H1 (cell line): Measurements from ENCODE around the gene GRIP2. TPM values are rescaled to one million over a fixed set of nuclear protein-coding genes. Genes with fewer than 3 reads are reported as not detected.

Experiments used
- CTCF ChIA-PET: fragments of 300-600 bp; sonication (Branson Sonifier 250); formaldehyde crosslinking; loops from one replicate; lab custom pipeline; 2021; ENCODE audit not compliant: partially characterized antibody; lab: Charles Lee
- POLR2A ChIA-PET: fragments of 300-600 bp; sonication (Branson Sonifier 250); formaldehyde crosslinking; loops from one replicate; lab custom pipeline; 2021; ENCODE audit warnings: inconsistent platforms; ENCODE audit not compliant: partially characterized antibody; lab: Charles Lee
- DNase-seq, 2 experiments: peaks; one replicate each; pipeline versions ENCODE4 v3.0.0 to v3.0.0-alpha.2; 2010 to 2022; ENCODE audit warnings: low spot score in 2 of 2, low read depth in 1 of 2, mixed read lengths in 1 of 2
- FAIRE-seq: peaks from 2 replicates; lab custom pipeline; 2011; peaks lifted over from hg19 to GRCh38; lab: Jason Lieb, UNC
- H2AFZ ChIP-seq: 2 replicates; pipeline ENCODE4 v1.8.1; 2012; ENCODE audit warnings: low read length, inconsistent platforms
- H2AK5ac ChIP-seq: 2 replicates; pipeline ENCODE4 v1.6.1; 2013; ENCODE audit warnings: low read depth, low read length
- H2BK120ac ChIP-seq: replicated peaks from 2 replicates; pipeline ENCODE3; 2013; ENCODE audit warnings: low read depth, low read length, inconsistent platforms
- H2BK12ac ChIP-seq: 2 replicates; pipeline ENCODE4 v1.6.1; 2013; ENCODE audit warnings: low read depth, low read length
- H2BK15ac ChIP-seq: 2 replicates; pipeline ENCODE4 v1.6.1; 2013; ENCODE audit warnings: low read length
- H2BK20ac ChIP-seq: 2 replicates; pipeline ENCODE4 v1.6.1; 2013; ENCODE audit warnings: low read length
- H2BK5ac ChIP-seq: 2 replicates; pipeline ENCODE4 v1.6.1; 2013; ENCODE audit warnings: low read depth, low read length
- H3K14ac ChIP-seq: 2 replicates; pipeline ENCODE4 v1.6.1; 2013; ENCODE audit warnings: inconsistent platforms; ENCODE audit not compliant: insufficient read length
- H3K18ac ChIP-seq: 2 replicates; pipeline ENCODE4 v1.6.1; 2013; ENCODE audit warnings: low read length; ENCODE audit errors: extremely low read depth
- H3K23ac ChIP-seq: 2 replicates; pipeline ENCODE4 v1.6.1; 2013; ENCODE audit warnings: inconsistent platforms; ENCODE audit not compliant: insufficient read length
- H3K23me2 ChIP-seq: 2 replicates; pipeline ENCODE4 v1.6.1; 2013; ENCODE audit warnings: low read depth, low read length
- H3K27ac ChIP-seq: 2 replicates; pipeline ENCODE4 v1.6.1; 2011; ENCODE audit warnings: low read depth, low read length, inconsistent platforms
- H3K27me3 ChIP-seq, 4 experiments: replicated peaks in 1 of 4; 1 replicate in 1 of 4; 2 replicates in 3 of 4; pipeline versions ENCODE4 v1.6.1 to v1.8.1; 2011 to 2013; ENCODE audit warnings: low read length in 3 of 4, mild to moderate bottlenecking in 3 of 4, inconsistent platforms in 2 of 4, mixed read lengths in 2 of 4, moderate library complexity in 1 of 4; ENCODE audit not compliant: control insufficient read depth in 3 of 4, insufficient read depth in 3 of 4; ENCODE audit errors: extremely low read depth in 1 of 4
- H3K36me3 ChIP-seq, 4 experiments: 2 replicates each; pipeline versions ENCODE4 v1.6.1 to v1.8.1; 2011 to 2013; ENCODE audit warnings: mild to moderate bottlenecking in 4 of 4, low read length in 3 of 4, moderate library complexity in 2 of 4, control low read depth in 1 of 4, inconsistent platforms in 1 of 4; ENCODE audit not compliant: insufficient read depth in 4 of 4, control insufficient read depth in 2 of 4
- H3K4ac ChIP-seq: replicated peaks from 2 replicates; pipeline ENCODE3; 2013; ENCODE audit warnings: low read length, low read depth, mixed read lengths, inconsistent platforms; ENCODE audit not compliant: insufficient read length
- H3K4me1 ChIP-seq, 4 experiments: replicated peaks in 1 of 4; 1 replicate in 1 of 4; 2 replicates in 3 of 4; pipeline versions ENCODE4 v1.6.1 to v1.8.1; 2011 to 2013; ENCODE audit warnings: low read length in 3 of 4, inconsistent platforms in 2 of 4, mixed read lengths in 1 of 4; ENCODE audit not compliant: insufficient read depth in 4 of 4, control insufficient read depth in 3 of 4
- H3K4me2 ChIP-seq, 2 experiments: 2 replicates each; pipeline versions ENCODE4 v1.6.1 to v1.8.1; 2011 to 2013; ENCODE audit warnings: low read depth in 2 of 2, low read length in 2 of 2, control low read depth in 1 of 2, inconsistent platforms in 1 of 2, mild to moderate bottlenecking in 1 of 2; ENCODE audit not compliant: insufficient read depth in 1 of 2
- H3K4me3 ChIP-seq, 4 experiments: fragments of 200-600, 300-600 bp in 1 of 4; sonication (generic), shearing (Covaris generic), sonication (Bioruptor Twin) in 1 of 4; 2 replicates each; pipeline versions ENCODE4 v1.5.1 to v1.8.1; 2011 to 2016; ENCODE audit warnings: low read length in 4 of 4, low read depth in 3 of 4, control low read depth in 2 of 4, inconsistent platforms in 2 of 4, mild to moderate bottlenecking in 2 of 4, mixed read lengths in 1 of 4, moderate library complexity in 1 of 4; ENCODE audit not compliant: insufficient read depth in 2 of 4; ENCODE audit errors: extremely low read depth in 1 of 4
- H3K56ac ChIP-seq: replicated peaks from 2 replicates; pipeline ENCODE3; 2013; ENCODE audit warnings: low read depth, mild to moderate bottlenecking, mixed read lengths, low read length, inconsistent platforms; ENCODE audit not compliant: insufficient read length
- H3K79me1 ChIP-seq: 2 replicates; pipeline ENCODE4 v1.6.1; 2013; ENCODE audit warnings: low read depth, low read length, control low read depth
- H3K79me2 ChIP-seq, 2 experiments: 2 replicates each; pipeline versions ENCODE4 v1.6.1 to v1.8.1; 2012 to 2013; ENCODE audit warnings: low read length in 2 of 2, mild to moderate bottlenecking in 2 of 2, inconsistent platforms in 1 of 2; ENCODE audit not compliant: insufficient read depth in 2 of 2, control insufficient read depth in 1 of 2
- H3K9ac ChIP-seq, 4 experiments: replicated peaks in 1 of 4; 1 replicate in 1 of 4; 2 replicates in 3 of 4; pipeline versions ENCODE4 v1.6.1 to v1.8.1; 2011 to 2013; ENCODE audit warnings: low read depth in 3 of 4, low read length in 3 of 4, control low read depth in 2 of 4, mild to moderate bottlenecking in 2 of 4, moderate library complexity in 2 of 4, inconsistent platforms in 1 of 4; ENCODE audit errors: extremely low read depth in 1 of 4
- H3K9me3 ChIP-seq, 2 experiments: 2 replicates each; pipeline versions ENCODE4 v1.6.1 to v1.8.1; 2012 to 2013; ENCODE audit warnings: mild to moderate bottlenecking in 2 of 2, moderate library complexity in 2 of 2, control low read depth in 1 of 2, inconsistent platforms in 1 of 2, low read depth in 1 of 2, low read length in 1 of 2, mixed read lengths in 1 of 2; ENCODE audit not compliant: insufficient read depth in 2 of 2
- H4K20me1 ChIP-seq, 2 experiments: replicated peaks in 1 of 2; 2 replicates each; pipeline versions ENCODE3 to v1.8.1; 2011 to 2013; ENCODE audit warnings: inconsistent platforms in 2 of 2, low read length in 2 of 2, mild to moderate bottlenecking in 1 of 2; ENCODE audit not compliant: insufficient read depth in 2 of 2, control insufficient read depth in 1 of 2
- H4K5ac ChIP-seq: 2 replicates; pipeline ENCODE4 v1.6.1; 2013; ENCODE audit warnings: low read length, low read depth, mixed read lengths, inconsistent platforms; ENCODE audit not compliant: insufficient read length
- H4K8ac ChIP-seq: 2 replicates; pipeline ENCODE4 v1.8.0; 2013; ENCODE audit warnings: mild to moderate bottlenecking, moderate library complexity, low read length, inconsistent platforms; ENCODE audit not compliant: insufficient read depth; ENCODE audit errors: extremely low read depth
- H4K91ac ChIP-seq: replicated peaks from 2 replicates; pipeline ENCODE3; 2013; ENCODE audit warnings: low read length, mixed read lengths, inconsistent platforms; ENCODE audit not compliant: insufficient read length
- BRCA1 ChIP-seq: IDR thresholded peaks from 2 replicates; pipeline ENCODE4 v1.6.1; 2012; ENCODE audit warnings: low read depth, low read length, improper control_type of control experiment
- CEBPB ChIP-seq: IDR thresholded peaks from 2 replicates; pipeline ENCODE4 v1.6.1; 2012; ENCODE audit warnings: low read depth, low read length
- HDAC2 ChIP-seq, 2 experiments: fragments of 300-600 bp in 1 of 2; sonication (generic) in 1 of 2; IDR thresholded peaks; 2 replicates each; pipeline ENCODE4 v1.6.1; 2011 to 2012; ENCODE audit warnings: low read depth in 2 of 2, low read length in 2 of 2, mild to moderate bottlenecking in 2 of 2, moderate library complexity in 2 of 2, borderline replicate concordance in 1 of 2, inconsistent platforms in 1 of 2
- KDM5A ChIP-seq: fragments of 200-600 bp; IDR thresholded peaks from 2 replicates; pipeline ENCODE4 v1.7.1; 2012; ENCODE audit warnings: mild to moderate bottlenecking, low read length, inconsistent platforms, mixed read lengths
- NANOG ChIP-seq: IDR thresholded peaks from 2 replicates; pipeline ENCODE4 v1.6.1; 2011; ENCODE audit warnings: low read length, low read depth, mild to moderate bottlenecking, inconsistent platforms; ENCODE audit not compliant: insufficient read depth, poor library complexity, severe bottlenecking
- POU5F1 ChIP-seq: IDR thresholded peaks from 2 replicates; pipeline ENCODE4 v1.6.1; 2011; ENCODE audit warnings: low read depth, mild to moderate bottlenecking, low read length, moderate library complexity
- SIRT6 ChIP-seq: IDR thresholded peaks from one replicate; pipeline ENCODE4 v1.7.1; 2012; ENCODE audit warnings: low read length, inconsistent platforms
- SUZ12 ChIP-seq: fragments of 200-600 bp; sonication (generic); IDR thresholded peaks from 2 replicates; pipeline ENCODE4 v1.6.1; 2012; ENCODE audit warnings: mild to moderate bottlenecking, inconsistent platforms, low read length, moderate library complexity, mixed read lengths
- TAF1 ChIP-seq: IDR thresholded peaks from 2 replicates; pipeline ENCODE4 v1.6.1; 2011; ENCODE audit warnings: mild to moderate bottlenecking, low read depth, low read length
- WGBS, 2 experiments: shearing (Covaris generic) in 1 of 2; methylation state at CpG; one replicate each; pipeline versions ENCODE4 v1.1.6 to v1.1.7; 2013 to 2015; ENCODE audit warnings: low lambda C conversion rate in 2 of 2, mixed read lengths in 2 of 2, inconsistent platforms in 1 of 2, low coverage in 1 of 2, missing lambda C conversion rate in 1 of 2; ENCODE audit not compliant: insufficient replicate concordance in 2 of 2, insufficient coverage in 1 of 2, insufficient read length in 1 of 2; ENCODE audit errors: extremely low coverage in 1 of 2, missing lambda C conversion rate in 1 of 2; 5-methylcytosine and 5-hydroxymethylcytosine counted together
- polyA plus RNA-seq, 7 experiments: library from polyadenylated mRNA; depleted of rRNA in 3 of 7; stranded (reverse) in 5 of 7; unstranded in 2 of 7; fragments of >200 nt in 5 of 7; fragments of 200-250 nt in 2 of 7; gene quantifications; 1 replicate in 5 of 7; 2 replicates in 1 of 7; 4 replicates in 1 of 7; pipeline versions ENCODE4 v1.2.1 to v1.2.3, GENCODE V29; 2011 to 2013; ENCODE audit warnings: missing spikeins in 2 of 7, mixed read lengths in 2 of 7
- total RNA-seq: library from RNA; stranded (reverse); fragmentation: NEBNext Ultra II Directional; extraction: Animal tissue kit (Norgen Biotek cat#: 25700); gene quantifications from 2 replicates; pipeline ENCODE4 v1.2.1, GENCODE V29; 2021
- TF ChIP-seq, protein P1 (sequence below): IDR thresholded peaks from 2 replicates; pipeline ENCODE4 v1.6.1; 2011; ENCODE audit warnings: low read length, improper control_type of control experiment
- TF ChIP-seq, protein P2 (sequence below): IDR thresholded peaks from 2 replicates; pipeline ENCODE4 v1.6.1; 2012; ENCODE audit warnings: low read length, inconsistent platforms

Gene GRIP2
- total and polyA plus RNA-seq, 2 of the 8 experiments (the other 6 are each of a cell fraction or from before 2014, with no cell fraction given), result 2.5 to 6.4 TPM

DNA sequence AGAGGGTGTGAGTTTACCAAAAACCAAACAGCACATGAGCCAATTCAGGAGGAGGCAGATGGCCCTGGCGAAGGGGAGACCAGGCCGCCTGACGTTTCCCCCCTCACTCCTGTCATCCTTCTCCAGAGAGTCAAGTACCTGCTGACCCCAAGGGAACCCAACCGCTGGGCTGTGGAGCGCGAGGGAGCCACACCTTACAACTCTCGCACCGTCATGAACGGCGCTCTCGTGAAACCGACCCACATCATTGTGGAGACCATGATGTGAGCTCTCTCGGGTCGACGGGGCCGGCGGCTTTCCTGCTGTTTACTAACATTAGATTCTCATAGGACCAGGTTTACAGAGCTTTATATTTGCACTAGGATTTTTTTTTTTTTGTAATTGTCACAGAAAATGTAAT lies 55.4 kb downstream of the GRIP2 start:
- Histone ChIP-seq H3K4me2 (no peak overlapping the region), H2AFZ (no peak overlapping the region), H2BK20ac (no peak overlapping the region), H3K4ac (no peak overlapping the region), H3K14ac (no peak overlapping the region), H3K18ac (no peak overlapping the region), H3K36me3 (peaks cover 9 to 55% (median 42%) of the 10 kb centered on the region in 4 experiments), H4K20me1 (peaks cover 0 to 12% of the 10 kb centered on the region in 2 experiments), H2BK5ac (no peak overlapping the region), H4K91ac (no peak overlapping the region), H2BK12ac (no peak overlapping the region), H3K4me1 (peaks cover 0 to 8% (median 2%) of the 10 kb centered on the region in 4 experiments; a peak in 5 of 7 replicates), H2BK120ac (no peak overlapping the region), H3K23me2 (no peaks in the 10 kb centered on the region; the same call in 1 of the 2 replicates), H3K27me3 (no peaks in the 10 kb centered on the region), H3K56ac (no peak overlapping the region), H3K4me3 (no peak overlapping the region), H3K27ac (no peak overlapping the region), H3K9me3 (no peaks in the 10 kb centered on the region), H4K5ac (no peak overlapping the region), H4K8ac (no peak overlapping the region; the same call in 1 of the 2 replicates), H3K79me2 (no peaks in the 10 kb centered on the region), H3K23ac (no peak overlapping the region), H3K9ac (no peak overlapping the region), H3K79me1 (no peaks in the 10 kb centered on the region), H2AK5ac (no peak overlapping the region), H2BK15ac (no peak overlapping the region)
- POLR2A ChIA-PET, result no interaction called here
- CTCF ChIA-PET, result interaction anchor here (0.6 to 3.5 kb wide), 9 partner anchors 8 to 225 kb away, joined by 3 to 16 read pairs (median 4); no protein-coding TSS in a partner anchor
- WGBS, 2 experiments, result 98% methylated on average over 17 of the region's 17 CpGs; no CpG with 5 or more reads in 1 of the 2 experiments
- FAIRE-seq, result no peak
- no peak for DNase-seq
- TF ChIP-seq POU5F1 (no peak), CEBPB (no peak), HDAC2 (IDR thresholded peaks at IDR 0.05; ENCODE audit: borderline replicate concordance in 1 of 2, low read depth in 2 of 2, low read length in 2 of 2) (no peak), TAF1 (no peak), KDM5A (no peak), BRCA1 (no peak), SIRT6 (no peak), NANOG (no peak), SUZ12 (no peak)
- TF ChIP-seq, protein P1, sequence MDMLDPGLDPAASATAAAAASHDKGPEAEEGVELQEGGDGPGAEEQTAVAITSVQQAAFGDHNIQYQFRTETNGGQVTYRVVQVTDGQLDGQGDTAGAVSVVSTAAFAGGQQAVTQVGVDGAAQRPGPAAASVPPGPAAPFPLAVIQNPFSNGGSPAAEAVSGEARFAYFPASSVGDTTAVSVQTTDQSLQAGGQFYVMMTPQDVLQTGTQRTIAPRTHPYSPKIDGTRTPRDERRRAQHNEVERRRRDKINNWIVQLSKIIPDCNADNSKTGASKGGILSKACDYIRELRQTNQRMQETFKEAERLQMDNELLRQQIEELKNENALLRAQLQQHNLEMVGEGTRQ, result no peak
- TF ChIP-seq, protein P2, sequence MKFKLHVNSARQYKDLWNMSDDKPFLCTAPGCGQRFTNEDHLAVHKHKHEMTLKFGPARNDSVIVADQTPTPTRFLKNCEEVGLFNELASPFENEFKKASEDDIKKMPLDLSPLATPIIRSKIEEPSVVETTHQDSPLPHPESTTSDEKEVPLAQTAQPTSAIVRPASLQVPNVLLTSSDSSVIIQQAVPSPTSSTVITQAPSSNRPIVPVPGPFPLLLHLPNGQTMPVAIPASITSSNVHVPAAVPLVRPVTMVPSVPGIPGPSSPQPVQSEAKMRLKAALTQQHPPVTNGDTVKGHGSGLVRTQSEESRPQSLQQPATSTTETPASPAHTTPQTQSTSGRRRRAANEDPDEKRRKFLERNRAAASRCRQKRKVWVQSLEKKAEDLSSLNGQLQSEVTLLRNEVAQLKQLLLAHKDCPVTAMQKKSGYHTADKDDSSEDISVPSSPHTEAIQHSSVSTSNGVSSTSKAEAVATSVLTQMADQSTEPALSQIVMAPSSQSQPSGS, result no peak
